Activated T-cell treated with anti-CD3 and anti-CD28 coated beads for 48 hours (primary cell): ENCODE results near the gene PNLIPRP2.

ENCODE experiments used
- DNase-seq: peaks from one replicate; pipeline ENCODE4 v3.0.0-alpha.2; 2020; ENCODE audit warnings: low read depth

PNLIPRP2 gene

GRCh38 chr10:116655568-116655967, 34.8 kb downstream of the PNLIPRP2 start:
- DNase-seq = no peak

GRCh38 chr10:116656044-116656443, 35.3 kb downstream of the PNLIPRP2 start:
- no peak for DNase-seq

GRCh38 chr10:116657863-116658551, 37.3 kb downstream of the PNLIPRP2 start:
- no peak for DNase-seq

GRCh38 chr10:116659049-116659670, 38.4 kb downstream of the PNLIPRP2 start:
- no peak for DNase-seq

- no peak for DNase-seq
Observed at GRCh38 chr10:116660860-116661259, 40.1 kb downstream of the PNLIPRP2 start.

GRCh38 chr10:116663342-116663741, 42.6 kb downstream of the PNLIPRP2 start:
- no peak for DNase-seq

GRCh38 chr10:116664631-116665030, 43.9 kb downstream of the PNLIPRP2 start:
- DNase-seq = no peak

- no peak for DNase-seq
Observed at GRCh38 chr10:116665541-116666125, 44.9 kb downstream of the PNLIPRP2 start.

GRCh38 chr10:116667484-116667883, 46.7 kb downstream of the PNLIPRP2 start:
- no peak for DNase-seq

- no peak for DNase-seq
Observed at GRCh38 chr10:116668018-116668417, 47.3 kb downstream of the PNLIPRP2 start.

GRCh38 chr10:116668446-116668845, 47.7 kb downstream of the PNLIPRP2 start:
- no peak for DNase-seq

- DNase-seq = no peak
Observed at GRCh38 chr10:116669080-116669479, 48.3 kb downstream of the PNLIPRP2 start.

GRCh38 chr10:116669832-116670644, 49.3 kb downstream of the PNLIPRP2 start:
- no peak for DNase-seq

- DNase-seq = no peak
Observed at GRCh38 chr10:116670706-116671105, 50.0 kb downstream of the PNLIPRP2 start.

GRCh38 chr10:116671274-116671926, 50.6 kb downstream of the PNLIPRP2 start:
- no peak for DNase-seq

GRCh38 chr10:116672891-116673290, 52.1 kb downstream of the PNLIPRP2 start:
- no peak for DNase-seq

GRCh38 chr10:116673866-116674265, 53.1 kb downstream of the PNLIPRP2 start:
- DNase-seq = no peak

- DNase-seq = no peak
Observed at GRCh38 chr10:116674901-116675423, 54.2 kb downstream of the PNLIPRP2 start.

- no peak for DNase-seq
Observed at GRCh38 chr10:116676118-116676517, 55.4 kb downstream of the PNLIPRP2 start.

- DNase-seq = no peak
Observed at GRCh38 chr10:116676633-116677032, 55.9 kb downstream of the PNLIPRP2 start.

GRCh38 chr10:116679351-116679750, 58.6 kb downstream of the PNLIPRP2 start:
- no peak for DNase-seq

GRCh38 chr10:116683166-116683565, 62.4 kb downstream of the PNLIPRP2 start:
- DNase-seq = no peak
